GM19193 (cell line): Measurements from ENCODE around the gene SPEF1.

ENCODE experiments used
- POLR2A ChIP-seq: IDR thresholded peaks from 4 replicates; pipeline ENCODE4 v1.6.1; 2011; ENCODE audit not compliant: insufficient read depth, insufficient read length; ENCODE audit errors: extremely low read depth

Gene SPEF1

DNA sequence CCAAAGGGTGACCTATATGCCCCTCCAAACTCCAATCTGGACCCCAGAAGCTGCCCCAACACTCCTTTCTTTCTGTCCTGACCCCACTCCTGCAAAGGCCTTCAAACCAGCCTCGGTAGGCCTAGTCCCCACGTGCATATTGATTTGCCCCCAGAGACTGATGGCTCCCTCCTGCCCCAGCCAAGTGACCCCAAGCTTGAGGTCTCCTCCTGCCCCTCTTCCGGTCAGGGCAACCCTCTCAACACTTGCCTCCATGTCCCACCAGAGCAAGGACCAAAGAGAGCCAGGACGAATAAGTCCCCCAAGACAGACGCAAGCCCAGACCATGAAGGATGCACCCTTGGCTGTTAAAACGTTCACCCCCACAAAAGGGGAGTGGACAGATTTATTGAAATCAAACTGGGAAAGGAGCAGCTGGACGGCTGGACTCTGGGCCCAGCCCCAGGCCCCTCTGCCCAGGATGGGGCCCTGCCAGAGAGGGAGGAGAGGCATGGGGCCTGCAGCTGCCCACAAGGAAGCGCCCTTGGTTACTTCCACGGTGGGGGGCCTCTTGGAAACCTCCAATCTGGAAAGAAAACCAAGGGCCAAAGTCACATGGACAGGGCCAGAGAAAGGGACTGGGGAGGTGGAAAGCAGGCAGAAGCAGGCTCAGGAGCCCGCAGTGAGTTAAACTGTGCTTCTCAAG is 2.4 kb upstream of the SPEF1 start:
- no peak for TF ChIP-seq POLR2A

DNA sequence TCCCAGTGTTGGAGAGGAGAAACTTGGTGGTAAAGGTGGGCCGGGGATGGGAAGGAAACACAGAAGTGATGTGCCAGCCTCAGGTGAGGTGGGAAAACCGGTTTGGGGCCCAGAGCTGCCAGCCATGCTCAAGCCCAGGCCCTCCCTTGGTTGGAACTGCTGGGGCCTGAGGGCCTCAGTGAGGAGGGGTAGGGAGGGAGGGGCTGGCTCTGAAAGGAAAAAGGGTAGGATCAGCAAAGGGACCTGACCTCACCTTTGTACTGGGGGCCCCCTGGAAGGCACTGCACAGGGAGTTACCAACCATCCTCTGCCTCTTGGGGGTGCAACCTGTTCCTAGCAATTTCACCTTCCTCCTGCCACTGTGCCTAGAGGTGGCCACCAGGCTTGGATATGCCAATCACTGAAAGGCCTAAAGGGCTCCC is 1.8 kb upstream of the SPEF1 start:
- no peak for TF ChIP-seq POLR2A

DNA sequence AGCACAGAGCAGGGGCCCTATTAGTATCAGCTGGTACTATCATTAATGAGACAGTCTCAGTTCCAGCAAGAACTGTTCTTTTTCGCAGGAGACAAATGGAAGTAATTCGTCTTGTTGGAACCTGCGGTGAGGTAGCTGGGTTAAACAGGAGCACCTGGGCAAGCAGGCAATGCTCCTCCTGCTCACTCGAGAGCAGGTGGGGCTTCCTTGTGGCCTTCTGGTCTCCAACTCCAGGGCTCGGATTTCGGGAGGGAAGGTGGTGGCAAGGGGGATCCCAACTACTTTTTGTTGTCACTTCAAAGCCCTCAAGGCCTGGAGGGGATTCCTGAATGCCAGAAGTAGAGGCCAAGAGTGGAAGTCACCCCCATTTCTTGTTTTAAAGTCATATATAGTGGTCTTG is 1.3 kb upstream of the SPEF1 start:
- no peak for TF ChIP-seq POLR2A

DNA sequence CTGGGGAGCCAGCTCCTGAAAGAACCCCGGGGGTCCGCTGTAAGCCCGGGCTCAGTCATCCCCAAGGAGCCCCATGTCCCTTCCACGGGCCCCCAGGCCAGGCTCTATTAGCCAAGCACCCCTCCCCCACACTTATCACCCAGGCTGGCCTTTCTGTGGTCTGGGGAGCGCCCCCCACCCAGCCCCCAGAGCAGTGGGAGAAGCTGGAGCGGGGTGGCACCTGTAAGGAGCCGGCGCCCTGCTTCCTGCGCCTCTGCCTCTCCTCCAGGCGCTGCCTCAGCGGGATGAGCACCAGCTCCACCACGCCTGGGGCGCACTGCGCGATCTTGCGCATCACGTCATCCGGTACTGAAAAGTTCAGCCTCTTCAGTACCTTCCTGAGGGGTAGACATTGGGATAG is 2.3 kb downstream of the SPEF1 start:
- no peak for TF ChIP-seq POLR2A

GRCh38 chr20:3777716-3778629 is 3.3 kb downstream of the SPEF1 start:
- TF ChIP-seq POLR2A = no peak

GRCh38 chr20:3777381-3777715 is 3.9 kb downstream of the SPEF1 start:
- TF ChIP-seq POLR2A = no peak

DNA sequence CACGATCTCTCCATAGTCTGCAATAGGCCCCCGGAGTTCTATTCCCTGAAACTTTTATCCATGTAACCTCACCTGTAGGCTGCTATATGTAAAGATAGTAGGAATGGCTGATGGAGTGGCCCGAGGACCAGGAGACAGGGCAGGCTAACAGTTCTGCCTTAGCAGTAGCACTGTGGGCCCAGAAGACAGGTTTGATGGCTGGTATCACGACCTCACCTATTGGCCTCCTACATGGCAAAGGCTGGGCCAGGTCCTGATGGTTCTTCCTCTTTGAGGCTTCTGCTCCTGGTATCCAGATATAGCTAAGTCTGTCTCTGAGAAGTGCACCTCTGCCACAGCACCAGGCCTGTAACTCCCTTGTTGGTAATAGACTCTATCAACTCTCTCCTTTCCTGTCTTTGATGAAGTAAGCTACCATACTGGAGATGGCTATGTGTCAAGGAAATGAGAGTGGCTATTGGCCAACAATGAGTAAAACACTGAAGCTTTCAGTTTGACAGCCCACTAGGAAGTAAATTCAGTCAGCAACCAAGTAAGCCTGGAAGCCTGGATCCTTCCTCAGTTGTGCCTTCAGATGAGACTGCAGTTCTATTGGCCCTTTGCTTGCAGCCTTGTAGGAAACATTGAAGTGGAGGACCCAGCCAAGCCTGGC is 5.7 kb downstream of the SPEF1 start:
- TF ChIP-seq POLR2A = no peak

GRCh38 chr20:3771552-3772058 is 9.6 kb downstream of the SPEF1 start:
- TF ChIP-seq POLR2A = no peak

DNA sequence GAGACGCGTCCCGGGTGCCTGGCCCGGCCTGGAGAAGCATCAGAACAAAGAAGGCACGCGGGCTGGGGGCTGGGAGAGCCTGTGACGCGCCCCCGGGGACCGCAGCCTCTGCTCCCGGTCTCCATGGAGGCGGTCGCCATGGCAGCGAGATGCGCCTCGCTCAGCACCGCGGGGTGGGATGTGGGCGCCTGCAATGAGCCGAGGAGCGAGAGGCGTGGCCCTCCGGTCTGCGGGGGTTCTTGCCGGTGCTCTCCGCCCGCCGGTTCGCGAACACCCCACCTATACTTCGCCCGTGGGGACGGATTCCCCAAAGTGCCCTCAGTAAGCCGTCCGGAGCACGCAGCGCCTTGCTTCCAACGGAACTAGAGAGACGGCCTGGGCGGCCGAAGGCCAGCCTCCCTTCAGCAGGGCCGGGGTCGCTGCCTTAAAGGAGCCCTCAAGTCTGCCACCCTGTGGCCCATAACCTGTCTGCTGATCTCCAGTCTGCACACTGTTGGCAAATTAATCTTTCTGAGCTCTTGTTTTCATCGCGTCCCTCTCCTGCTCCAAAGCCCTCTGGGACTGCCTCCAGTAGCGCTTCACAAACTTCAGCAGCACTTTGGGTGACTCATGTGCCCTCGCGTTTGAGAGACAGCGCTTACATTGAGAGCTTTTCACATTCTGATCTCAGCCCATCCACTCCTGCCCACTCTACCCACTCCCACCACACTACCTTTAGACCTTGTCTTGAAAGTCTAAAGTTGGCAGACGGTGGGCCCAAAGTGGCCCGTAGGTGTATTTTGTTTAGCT is 12.7 kb downstream of the SPEF1 start:
- TF ChIP-seq POLR2A = no peak

DNA sequence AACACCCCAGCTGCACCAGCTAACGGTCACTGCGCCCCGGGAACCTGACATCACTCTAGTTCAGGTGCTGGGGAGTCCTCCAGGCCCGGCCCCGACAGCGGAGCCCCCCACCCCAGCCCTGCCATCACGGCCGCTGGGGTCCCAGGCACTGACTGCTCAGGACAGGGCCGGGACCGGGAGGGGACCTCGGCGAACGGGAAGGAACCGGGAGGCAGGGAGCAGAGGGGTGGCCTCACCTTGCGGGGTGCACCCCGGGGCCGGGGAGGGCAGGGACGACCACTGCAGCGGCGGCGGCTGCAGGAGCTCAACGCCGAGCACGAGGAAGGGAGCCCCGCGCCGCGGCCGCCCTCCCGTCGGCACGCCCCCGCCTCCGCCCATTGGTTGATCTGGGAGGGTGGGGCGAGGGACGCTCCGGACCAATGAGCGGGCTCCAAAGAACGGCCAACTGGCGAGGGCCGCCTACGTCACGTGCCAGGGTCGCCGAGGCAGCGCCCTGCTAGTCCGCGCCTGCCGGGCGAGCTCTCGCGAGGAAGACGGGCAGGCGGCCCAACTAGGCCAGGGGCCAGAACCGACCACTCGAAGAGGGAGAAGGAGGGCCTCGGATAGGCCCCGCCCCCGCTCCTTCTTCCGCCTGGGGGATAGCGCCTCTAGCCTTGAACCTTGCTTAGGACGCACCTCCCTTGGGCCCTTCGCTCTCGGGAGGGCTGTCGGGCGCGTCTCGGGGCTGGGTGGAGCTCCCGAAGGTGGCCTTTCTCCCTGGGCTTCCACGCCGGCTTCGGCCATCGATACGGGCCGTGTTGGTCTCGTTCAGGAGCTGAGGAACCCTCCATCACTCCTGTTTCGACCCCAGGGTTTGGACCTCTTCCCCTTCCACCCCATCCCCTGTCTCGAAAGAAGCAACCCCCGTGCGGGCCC is 13.6 kb downstream of the SPEF1 start, which contains the start of gene ADISSP:
ADISSP (minus strand) TSS at position 327 of the 915 bp plus-strand sequence. CDS start 7,653 bp downstream, outside the sequence.
- peak; percentile 73 for TF ChIP-seq POLR2A

DNA sequence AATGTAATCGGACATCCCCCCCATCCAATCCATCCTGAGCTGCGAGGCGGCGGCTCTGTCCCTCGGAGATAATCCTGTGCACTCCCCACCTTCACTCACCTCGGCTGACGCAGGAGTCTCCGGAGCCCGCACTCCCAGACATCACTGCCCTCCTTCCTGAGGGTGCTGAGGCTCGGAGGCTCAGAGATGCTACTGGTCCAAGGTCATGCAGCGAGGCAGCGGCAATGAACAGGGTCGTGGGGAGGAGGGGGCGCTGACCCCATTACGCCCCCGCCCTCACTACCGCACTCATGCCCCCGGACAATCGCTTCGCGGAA is 14.2 kb downstream of the SPEF1 start:
- TF ChIP-seq POLR2A = no peak

GRCh38 chr20:3766422-3767109 is 14.7 kb downstream of the SPEF1 start:
- no peak for TF ChIP-seq POLR2A
